ENCODE measurements around the gene VSIG10.

DNA sequence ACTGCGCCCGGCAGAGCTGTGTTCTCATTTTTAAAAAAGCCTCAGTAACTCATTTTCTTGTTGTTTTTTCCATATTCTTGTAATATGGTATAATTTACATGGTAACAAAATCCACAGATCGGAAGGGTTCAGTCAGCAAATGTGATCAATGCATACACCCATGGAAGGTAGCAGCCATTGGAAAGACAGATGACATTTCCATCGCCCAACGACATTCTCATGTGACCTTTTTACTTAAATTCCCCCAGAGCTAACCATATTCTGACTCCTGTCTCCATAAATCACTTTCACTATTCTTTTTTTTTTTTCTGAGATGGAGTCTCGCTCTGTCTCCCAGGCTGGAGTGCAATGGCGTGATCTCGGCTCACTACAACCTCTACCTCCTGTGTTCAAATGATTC lies 37.0 kb upstream of the VSIG10 start:
- TF ChIP-seq YY1 (IDR thresholded peaks at IDR 0.05; ENCODE audit: low read depth) (no peak), TAF1 (IDR thresholded peaks at IDR 0.05; ENCODE audit: low read depth) (no peak), CEBPB (IDR thresholded peaks at IDR 0.05) (no peak), NFIC (IDR thresholded peaks at IDR 0.05) (no peak), FOXM1 (IDR thresholded peaks at IDR 0.05; ENCODE audit: borderline replicate concordance, low read depth) (no peak), EGR1 (IDR thresholded peaks at IDR 0.05) (no peak)
- TF ChIP-seq, protein P1, sequence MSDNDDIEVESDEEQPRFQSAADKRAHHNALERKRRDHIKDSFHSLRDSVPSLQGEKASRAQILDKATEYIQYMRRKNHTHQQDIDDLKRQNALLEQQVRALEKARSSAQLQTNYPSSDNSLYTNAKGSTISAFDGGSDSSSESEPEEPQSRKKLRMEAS (IDR thresholded peaks at IDR 0.05) = no peak

Data from Ishikawa (cell line).